Fibroblast of pulmonary artery (primary cell): ENCODE results near the gene SCAF1.
A peak's percentile ranks its signal among the peaks of the same experiment; 100 is the strongest.

Experiments
- DNase-seq: peaks from one replicate; pipeline ENCODE4 v3.0.0-alpha.2; 2010; ENCODE audit warnings: low read depth
- H3K4me3 ChIP-seq: replicated peaks from 2 replicates; pipeline ENCODE4 v1.5.1; 2011; ENCODE audit warnings: low read depth, mild to moderate bottlenecking, control low read depth, low read length, moderate library complexity
- CTCF ChIP-seq: IDR thresholded peaks from 2 replicates; pipeline ENCODE4 v1.5.1; 2011; ENCODE audit warnings: mild to moderate bottlenecking, control low read depth, low read length, inconsistent platforms; ENCODE audit errors: missing control alignments

SCAF1 gene

DNA sequence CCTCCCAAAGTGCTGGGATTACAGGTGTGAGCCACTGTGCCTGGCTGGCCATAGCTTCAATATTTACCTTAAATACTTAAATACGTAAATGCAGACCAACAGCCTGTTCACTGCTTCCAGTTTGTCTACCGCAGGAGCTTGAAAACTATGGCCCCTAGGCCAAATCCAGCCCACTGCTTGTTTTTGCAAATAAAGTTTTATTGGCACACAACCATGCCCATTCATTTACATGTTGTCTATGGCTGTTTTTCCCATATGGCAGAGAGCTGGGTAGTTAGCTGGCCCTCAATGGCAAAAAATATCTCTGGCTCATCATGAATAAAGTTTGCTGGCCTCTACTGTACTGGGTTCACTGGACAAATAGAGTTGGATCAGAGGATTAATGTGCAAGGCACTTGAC, 39.2 kb upstream of the SCAF1 start:
- TF ChIP-seq CTCF, result no peak
- H3K4me3 ChIP-seq, result no peak overlapping the region
- no peak for DNase-seq

DNA sequence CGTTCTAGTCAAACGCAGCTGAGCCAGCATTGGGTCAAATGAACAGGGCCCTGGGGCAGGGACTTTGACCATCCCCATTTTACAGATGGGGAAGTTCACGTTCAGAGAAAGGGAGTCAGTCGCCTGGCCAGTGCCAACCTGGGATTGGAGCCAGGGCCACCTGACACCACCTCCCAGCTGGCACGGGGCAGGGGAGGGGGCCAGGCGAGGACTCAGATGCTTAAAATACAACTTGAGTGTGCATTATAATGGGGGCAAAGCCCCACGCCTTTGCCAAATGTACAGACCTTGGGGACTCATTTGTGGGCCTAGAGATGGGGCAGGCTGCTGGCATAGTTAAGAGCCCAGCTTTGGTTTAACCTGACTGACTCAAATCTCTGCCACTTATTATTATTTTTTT, 36.4 kb upstream of the SCAF1 start:
- no peak for DNase-seq
- no peak overlapping the region for H3K4me3 ChIP-seq
- TF ChIP-seq CTCF, result no peak

DNA sequence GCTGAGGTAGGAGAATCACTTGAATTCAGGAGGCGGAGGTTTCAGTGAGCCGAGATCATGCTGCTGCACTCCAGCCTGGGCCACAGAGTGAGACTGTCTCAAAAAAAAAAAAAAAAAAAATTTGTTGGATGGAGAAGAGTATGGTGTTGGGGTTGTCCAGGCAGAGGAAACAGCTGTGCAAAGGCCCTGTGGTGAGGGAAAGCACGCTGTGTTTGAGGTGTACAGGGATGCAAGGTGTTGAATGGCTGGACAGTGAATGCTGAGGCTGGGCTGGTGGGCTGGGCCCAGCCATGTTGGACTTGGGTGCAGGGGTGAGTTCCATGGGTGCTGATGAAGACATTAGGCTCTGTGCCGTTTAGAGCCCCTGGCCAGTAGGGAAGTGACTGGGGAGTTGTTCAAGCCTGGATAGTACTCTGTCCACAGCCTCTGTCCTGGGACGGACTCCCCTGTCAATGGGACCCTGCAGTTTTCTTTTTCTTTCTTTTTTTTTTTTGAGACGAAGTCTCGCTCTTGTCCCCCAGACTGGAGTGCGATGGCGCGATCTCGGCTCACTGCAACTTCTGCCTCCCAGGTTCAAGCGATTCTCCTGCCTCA, 32.4 kb upstream of the SCAF1 start:
- no peak for TF ChIP-seq CTCF
- H3K4me3 ChIP-seq, result no peak overlapping the region
- DNase-seq, result no peak

GRCh38 chr19:49613374-49613773, 28.6 kb upstream of the SCAF1 start:
- H3K4me3 ChIP-seq, result no peak overlapping the region
- no peak for TF ChIP-seq CTCF
- no peak for DNase-seq

DNA sequence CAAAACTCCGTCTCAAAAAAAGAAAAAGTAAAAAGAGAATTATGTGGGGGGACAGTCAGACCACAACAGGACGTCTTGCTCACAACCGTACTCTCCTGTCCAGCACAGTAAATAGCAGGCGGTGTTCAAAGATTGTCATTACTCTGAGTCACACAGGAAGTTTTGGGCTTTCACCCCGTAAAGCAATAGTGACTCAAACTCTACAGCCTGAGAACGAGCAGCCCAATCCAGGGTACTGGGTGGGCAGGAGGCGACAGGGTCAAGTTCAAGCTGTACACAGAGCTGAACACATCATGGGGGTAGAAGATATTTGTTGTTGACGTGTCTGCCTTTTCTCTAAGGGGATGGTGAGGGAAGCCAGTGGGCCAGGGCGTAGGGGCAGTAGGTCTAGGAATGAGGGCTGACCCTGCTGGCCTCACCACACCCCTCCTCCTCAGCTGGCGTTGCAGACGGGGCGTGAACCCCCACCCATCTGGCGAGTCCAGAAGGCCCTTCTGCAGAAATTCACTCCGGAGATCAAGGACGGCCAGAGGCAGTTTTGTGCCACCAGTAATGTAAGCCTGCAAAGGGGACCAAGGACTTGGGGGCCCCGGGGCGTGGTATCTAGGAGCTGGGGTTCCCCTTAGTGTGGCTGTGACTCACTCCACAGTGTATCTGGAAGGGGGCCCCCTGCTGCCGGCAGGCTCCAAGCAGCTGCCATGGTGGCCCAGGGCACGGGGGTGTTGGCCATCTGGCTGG, 27.7 kb upstream of the SCAF1 start:
- DNase-seq, result peak; percentile 78
- no peak overlapping the region for H3K4me3 ChIP-seq
- peak; percentile 9 for TF ChIP-seq CTCF

GRCh38 chr19:49615861-49616260, 26.1 kb upstream of the SCAF1 start:
- no peak for DNase-seq
- H3K4me3 ChIP-seq, result no peak overlapping the region
- no peak for TF ChIP-seq CTCF

GRCh38 chr19:49616532-49616931, 25.5 kb upstream of the SCAF1 start:
- no peak for TF ChIP-seq CTCF
- DNase-seq, result no peak
- H3K4me3 ChIP-seq, result no peak overlapping the region
